ENCODE data around the gene BCAR3. TPM values are rescaled to one million over a fixed set of nuclear protein-coding genes. Genes with fewer than 3 reads are reported as not detected.
"Not testable (repeated sequence)": the region's sequence is repeated elsewhere in the genome, so short reads cannot be mapped to it uniquely, and the experiment has no call there.

Gene BCAR3
- total RNA-seq, 2 donors from 2014 or later: 22.9 to 52.8 TPM

DNA sequence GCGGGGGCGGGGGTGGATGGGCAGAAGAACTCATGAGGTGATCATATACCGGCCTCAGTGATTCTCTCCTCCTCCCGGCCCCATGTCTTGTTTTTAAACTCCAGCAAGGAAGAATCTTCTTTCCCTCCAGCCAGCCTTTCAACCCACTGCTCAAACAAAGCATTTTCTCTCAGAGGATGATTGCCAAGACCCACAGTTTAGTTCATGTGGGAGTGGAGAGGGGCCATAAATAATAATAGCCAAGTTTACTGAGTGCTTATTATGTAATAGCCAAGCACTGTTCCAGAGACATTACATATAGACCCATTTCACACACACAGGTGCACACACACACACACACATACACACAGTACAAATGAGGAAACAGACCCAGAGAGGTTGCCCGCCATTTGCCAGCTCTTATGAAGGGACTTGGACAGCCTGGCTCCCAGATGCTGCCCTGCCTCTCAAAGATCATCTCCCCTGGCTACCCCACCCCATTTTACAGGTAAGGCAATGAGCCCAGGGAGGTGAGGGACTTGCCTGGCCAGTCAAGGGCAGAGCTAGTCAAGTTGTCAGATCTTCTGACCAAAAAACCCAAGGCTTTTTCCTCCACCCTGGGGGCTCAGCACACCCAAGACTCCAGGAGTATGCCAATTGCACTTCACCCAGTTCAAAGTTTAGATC is 18.0 kb upstream of the BCAR3 start:
- Histone ChIP-seq H3K9me3 (no peaks in the 10 kb centered on the region), H3K4me3 (no peak overlapping the region), H3K36me3 (no peaks in the 10 kb centered on the region), H3K27ac (no peak overlapping the region), H3K27me3 (replicated peaks; ENCODE audit: insufficient read depth) (no peaks in the 10 kb centered on the region), H3K4me1 (replicated peaks) (no peaks in the 10 kb centered on the region)
- TF ChIP-seq, protein P1, sequence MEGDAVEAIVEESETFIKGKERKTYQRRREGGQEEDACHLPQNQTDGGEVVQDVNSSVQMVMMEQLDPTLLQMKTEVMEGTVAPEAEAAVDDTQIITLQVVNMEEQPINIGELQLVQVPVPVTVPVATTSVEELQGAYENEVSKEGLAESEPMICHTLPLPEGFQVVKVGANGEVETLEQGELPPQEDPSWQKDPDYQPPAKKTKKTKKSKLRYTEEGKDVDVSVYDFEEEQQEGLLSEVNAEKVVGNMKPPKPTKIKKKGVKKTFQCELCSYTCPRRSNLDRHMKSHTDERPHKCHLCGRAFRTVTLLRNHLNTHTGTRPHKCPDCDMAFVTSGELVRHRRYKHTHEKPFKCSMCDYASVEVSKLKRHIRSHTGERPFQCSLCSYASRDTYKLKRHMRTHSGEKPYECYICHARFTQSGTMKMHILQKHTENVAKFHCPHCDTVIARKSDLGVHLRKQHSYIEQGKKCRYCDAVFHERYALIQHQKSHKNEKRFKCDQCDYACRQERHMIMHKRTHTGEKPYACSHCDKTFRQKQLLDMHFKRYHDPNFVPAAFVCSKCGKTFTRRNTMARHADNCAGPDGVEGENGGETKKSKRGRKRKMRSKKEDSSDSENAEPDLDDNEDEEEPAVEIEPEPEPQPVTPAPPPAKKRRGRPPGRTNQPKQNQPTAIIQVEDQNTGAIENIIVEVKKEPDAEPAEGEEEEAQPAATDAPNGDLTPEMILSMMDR (IDR thresholded peaks at IDR 0.05): no peak
- no peak for TF ChIP-seq POLR2A (IDR thresholded peaks at IDR 0.05)
- TF ChIP-seq POLR2AphosphoS5 (IDR thresholded peaks at IDR 0.05): no peak
- intact Hi-C loops (cut with DNase I): no loop called here
- DNase-seq (ENCODE audit: low spot score): no peak
- 73% methylated on average over 5 of the region's 5 CpGs for WGBS

DNA sequence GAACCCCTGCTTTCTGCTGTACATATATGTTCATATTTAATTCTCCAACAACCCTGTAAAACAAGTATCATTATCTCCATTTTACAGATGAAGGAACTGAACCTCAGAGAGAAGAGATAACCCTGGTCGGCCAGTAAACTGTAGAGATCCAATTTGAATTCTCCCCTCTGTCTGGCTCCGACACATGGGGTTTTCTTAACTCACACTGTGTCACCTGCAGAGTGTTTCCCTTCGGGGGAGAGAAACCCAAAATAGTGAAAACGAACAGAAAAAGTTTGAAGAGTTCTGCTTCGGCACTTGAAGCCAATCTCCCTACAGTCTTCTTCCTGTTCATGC is 17.4 kb upstream of the BCAR3 start:
- Histone ChIP-seq H3K4me3 (no peak overlapping the region), H3K36me3 (no peaks in the 10 kb centered on the region), H3K27me3 (replicated peaks; ENCODE audit: insufficient read depth) (no peaks in the 10 kb centered on the region), H3K4me1 (replicated peaks) (no peaks in the 10 kb centered on the region), H3K9me3 (no peaks in the 10 kb centered on the region), H3K27ac (no peak overlapping the region)
- 56% methylated on average over 5 of the region's 5 CpGs for WGBS
- no peak for DNase-seq (ENCODE audit: low spot score)
- TF ChIP-seq, protein P1 (IDR thresholded peaks at IDR 0.05): no peak
- no peak for TF ChIP-seq POLR2AphosphoS5 (IDR thresholded peaks at IDR 0.05)
- TF ChIP-seq POLR2A (IDR thresholded peaks at IDR 0.05): no peak
- intact Hi-C loops (cut with DNase I): no loop called here

DNA sequence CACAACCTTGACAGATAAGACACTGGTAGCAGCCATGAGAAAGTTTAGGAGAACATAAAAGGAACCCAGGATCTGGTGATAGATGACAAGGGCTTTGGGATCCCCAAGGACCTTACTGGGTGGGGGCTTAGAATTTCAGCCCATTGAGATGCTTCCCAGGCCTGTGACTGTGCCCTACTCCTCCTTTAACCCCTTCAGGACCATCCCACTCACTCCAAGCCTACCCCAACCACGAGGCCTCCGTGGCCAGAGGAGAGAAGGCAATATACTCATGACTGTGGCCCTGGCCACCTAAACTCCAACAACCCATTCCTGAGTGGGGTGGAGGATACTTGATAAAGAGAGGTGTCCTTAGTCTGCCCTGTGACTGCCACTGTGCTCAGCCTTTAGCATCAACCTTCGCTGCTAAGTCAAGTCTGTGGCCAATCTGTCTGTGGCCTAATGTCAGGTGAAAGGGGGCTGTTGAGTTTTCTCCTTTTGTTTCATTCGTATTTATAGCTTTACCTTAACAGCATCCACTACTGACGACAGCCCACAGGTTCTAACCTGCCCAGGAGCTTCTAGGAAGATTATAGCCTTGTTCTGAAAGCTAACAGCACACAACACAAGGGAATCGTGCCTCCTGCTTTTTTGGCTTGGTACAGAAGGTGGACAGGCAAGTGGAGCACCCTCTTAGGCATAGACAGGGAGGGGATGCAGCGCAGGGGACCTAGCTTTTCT is 16.9 kb upstream of the BCAR3 start:
- Histone ChIP-seq H3K27me3 (replicated peaks; ENCODE audit: insufficient read depth) (no peaks in the 10 kb centered on the region), H3K4me1 (replicated peaks) (no peaks in the 10 kb centered on the region)

DNA sequence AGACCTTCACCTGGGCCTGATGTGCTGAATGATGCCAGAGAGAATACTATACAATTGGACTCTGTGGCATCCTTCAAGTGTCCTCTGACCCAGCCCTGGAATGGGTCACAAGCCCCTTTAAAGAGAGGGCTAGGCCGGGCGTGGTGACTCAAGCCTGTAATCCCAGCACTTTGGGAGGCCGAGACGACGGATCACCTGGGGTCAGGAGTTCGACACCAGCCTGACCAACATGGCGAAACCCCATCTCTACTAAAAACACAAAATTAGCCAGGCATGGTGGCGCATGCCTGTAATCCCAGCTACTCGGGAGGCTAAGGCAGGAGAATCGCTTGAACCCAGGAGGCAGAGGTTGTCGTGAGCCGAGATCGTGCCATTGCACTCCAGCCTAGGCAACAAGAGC is 15.9 kb upstream of the BCAR3 start:
- H3K27me3 ChIP-seq (replicated peaks; ENCODE audit: insufficient read depth); H3K4me1 ChIP-seq (replicated peaks); H3K27ac ChIP-seq; H3K36me3 ChIP-seq; intact Hi-C loops (cut with DNase I); H3K9me3 ChIP-seq; DNase-seq (ENCODE audit: low spot score); H3K4me3 ChIP-seq: not testable (repeated sequence)
- 87% methylated on average over 11 of the region's 13 CpGs for WGBS

More for the DNA sequence above, 16.9 kb upstream of the BCAR3 start:
- 71% methylated on average over 7 of the region's 7 CpGs for WGBS
- H3K36me3 ChIP-seq: no peaks in the 10 kb centered on the region
- H3K27ac ChIP-seq: no peak overlapping the region
- H3K4me3 ChIP-seq: no peak overlapping the region
- no peaks in the 10 kb centered on the region for H3K9me3 ChIP-seq
- intact Hi-C loops (cut with DNase I): no loop called here
- DNase-seq (ENCODE audit: low spot score): no peak
- TF ChIP-seq, protein P1 (IDR thresholded peaks at IDR 0.05): no peak
- TF ChIP-seq POLR2A (IDR thresholded peaks at IDR 0.05) (no peak), POLR2AphosphoS5 (IDR thresholded peaks at IDR 0.05) (no peak)

DNA sequence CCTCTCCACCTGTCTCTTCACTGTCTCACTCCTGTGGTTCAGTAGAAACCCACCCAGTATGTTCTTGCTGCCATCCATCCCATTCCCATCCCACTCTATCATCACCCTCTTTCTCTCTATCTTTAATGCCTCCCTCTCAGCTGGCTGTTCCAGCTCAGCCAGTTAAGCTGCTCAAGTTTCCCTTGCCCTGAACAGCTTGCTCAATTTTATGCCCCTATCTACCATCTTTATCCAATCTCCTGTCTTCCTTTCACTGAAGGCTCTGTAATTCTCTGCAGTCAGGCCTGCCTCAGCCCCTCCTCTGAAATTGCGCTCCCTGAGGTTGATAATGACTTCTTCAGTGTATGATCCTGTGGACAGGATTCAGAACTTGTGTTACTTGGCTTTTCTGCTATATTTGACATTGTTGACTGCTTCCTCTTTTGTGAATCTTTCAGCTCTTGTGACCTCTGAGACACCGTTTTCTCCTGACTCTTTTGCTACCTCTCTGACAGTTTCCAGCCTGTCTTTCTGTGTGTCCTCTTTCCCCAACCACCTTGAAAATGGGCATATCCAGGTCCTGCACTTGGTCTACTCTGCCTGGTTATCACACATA is 13.9 kb upstream of the BCAR3 start:
- Histone ChIP-seq H3K4me1 (replicated peaks) (no peaks in the 10 kb centered on the region), H3K4me3 (no peak overlapping the region), H3K9me3 (no peaks in the 10 kb centered on the region), H3K36me3 (no peaks in the 10 kb centered on the region), H3K27ac (no peak overlapping the region), H3K27me3 (replicated peaks; ENCODE audit: insufficient read depth) (no peaks in the 10 kb centered on the region)
- TF ChIP-seq POLR2AphosphoS5 (IDR thresholded peaks at IDR 0.05): no peak
- TF ChIP-seq, protein P1 (IDR thresholded peaks at IDR 0.05): no peak
- no peak for TF ChIP-seq POLR2A (IDR thresholded peaks at IDR 0.05)
- no peak for DNase-seq (ENCODE audit: low spot score)
- 73% methylated on average over 2 of the region's 2 CpGs for WGBS
- intact Hi-C loops (cut with DNase I): no loop called here

Measured in prostate gland (tissue), 2 donors.